ENCODE data around the gene RASSF5.

DNA sequence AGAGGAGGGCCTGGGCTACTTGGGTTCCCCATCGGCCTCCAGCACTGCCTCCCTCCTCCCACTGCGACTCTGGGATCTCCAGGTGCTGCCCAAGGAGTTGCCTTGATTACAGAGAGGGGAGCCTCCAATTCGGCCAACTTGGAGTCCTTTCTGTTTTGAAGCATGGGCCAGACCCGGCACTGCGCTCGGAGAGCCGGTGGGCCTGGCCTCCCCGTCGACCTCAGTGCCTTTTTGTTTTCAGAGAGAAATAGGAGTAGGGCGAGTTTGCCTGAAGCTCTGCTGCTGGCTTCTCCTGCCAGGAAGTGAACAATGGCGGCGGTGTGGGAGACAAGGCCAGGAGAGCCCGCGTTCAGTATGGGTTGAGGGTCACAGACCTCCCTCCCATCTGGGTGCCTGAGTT, 80.6 kb downstream of the RASSF5 start:
- TF ChIP-seq, protein P1, sequence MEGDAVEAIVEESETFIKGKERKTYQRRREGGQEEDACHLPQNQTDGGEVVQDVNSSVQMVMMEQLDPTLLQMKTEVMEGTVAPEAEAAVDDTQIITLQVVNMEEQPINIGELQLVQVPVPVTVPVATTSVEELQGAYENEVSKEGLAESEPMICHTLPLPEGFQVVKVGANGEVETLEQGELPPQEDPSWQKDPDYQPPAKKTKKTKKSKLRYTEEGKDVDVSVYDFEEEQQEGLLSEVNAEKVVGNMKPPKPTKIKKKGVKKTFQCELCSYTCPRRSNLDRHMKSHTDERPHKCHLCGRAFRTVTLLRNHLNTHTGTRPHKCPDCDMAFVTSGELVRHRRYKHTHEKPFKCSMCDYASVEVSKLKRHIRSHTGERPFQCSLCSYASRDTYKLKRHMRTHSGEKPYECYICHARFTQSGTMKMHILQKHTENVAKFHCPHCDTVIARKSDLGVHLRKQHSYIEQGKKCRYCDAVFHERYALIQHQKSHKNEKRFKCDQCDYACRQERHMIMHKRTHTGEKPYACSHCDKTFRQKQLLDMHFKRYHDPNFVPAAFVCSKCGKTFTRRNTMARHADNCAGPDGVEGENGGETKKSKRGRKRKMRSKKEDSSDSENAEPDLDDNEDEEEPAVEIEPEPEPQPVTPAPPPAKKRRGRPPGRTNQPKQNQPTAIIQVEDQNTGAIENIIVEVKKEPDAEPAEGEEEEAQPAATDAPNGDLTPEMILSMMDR (IDR thresholded peaks at IDR 0.05; ENCODE audit: low read depth, low read length), result no peak
- no peak for TF ChIP-seq EZH2phosphoT487 (IDR thresholded peaks at IDR 0.05; ENCODE audit: low read depth)
